Ishikawa (cell line): ENCODE data around the gene DAP.

Source experiments
- CEBPB ChIP-seq: IDR thresholded peaks from 2 replicates; pipeline ENCODE4 v1.6.1; 2012
- EGR1 ChIP-seq: IDR thresholded peaks from 2 replicates; pipeline ENCODE4 v1.6.1; 2012
- EP300 ChIP-seq: IDR thresholded peaks from 2 replicates; pipeline ENCODE4 v1.6.1; 2012; ENCODE audit warnings: borderline replicate concordance
- RAD21 ChIP-seq: IDR thresholded peaks from 2 replicates; pipeline ENCODE4 v1.6.1; 2012; ENCODE audit warnings: low read depth
- TAF1 ChIP-seq: IDR thresholded peaks from 2 replicates; pipeline ENCODE4 v1.6.1; 2012; ENCODE audit warnings: low read depth, mild to moderate bottlenecking
- TCF12 ChIP-seq: IDR thresholded peaks from 2 replicates; pipeline ENCODE4 v1.6.1; 2012; ENCODE audit warnings: low read depth
- USF1 ChIP-seq: IDR thresholded peaks from 2 replicates; pipeline ENCODE4 v1.6.1; 2012
- YY1 ChIP-seq: IDR thresholded peaks from 2 replicates; pipeline ENCODE4 v1.6.1; 2012; ENCODE audit warnings: low read depth
- TF ChIP-seq, protein P1 (sequence below): IDR thresholded peaks from 2 replicates; pipeline ENCODE4 v1.6.1; 2012
- TF ChIP-seq, protein P2 (sequence below): IDR thresholded peaks from 2 replicates; pipeline ENCODE4 v1.6.1; 2012; ENCODE audit warnings: low read depth, mild to moderate bottlenecking

GRCh38 chr5:10727861-10728260 lies 33.2 kb downstream of the DAP start:
- TF ChIP-seq TCF12 (no peak), EGR1 (no peak), EP300 (no peak), YY1 (no peak), CEBPB (no peak), RAD21 (no peak), TAF1 (no peak), USF1 (no peak)
- TF ChIP-seq, protein P1, sequence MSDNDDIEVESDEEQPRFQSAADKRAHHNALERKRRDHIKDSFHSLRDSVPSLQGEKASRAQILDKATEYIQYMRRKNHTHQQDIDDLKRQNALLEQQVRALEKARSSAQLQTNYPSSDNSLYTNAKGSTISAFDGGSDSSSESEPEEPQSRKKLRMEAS: no peak
- TF ChIP-seq, protein P2, sequence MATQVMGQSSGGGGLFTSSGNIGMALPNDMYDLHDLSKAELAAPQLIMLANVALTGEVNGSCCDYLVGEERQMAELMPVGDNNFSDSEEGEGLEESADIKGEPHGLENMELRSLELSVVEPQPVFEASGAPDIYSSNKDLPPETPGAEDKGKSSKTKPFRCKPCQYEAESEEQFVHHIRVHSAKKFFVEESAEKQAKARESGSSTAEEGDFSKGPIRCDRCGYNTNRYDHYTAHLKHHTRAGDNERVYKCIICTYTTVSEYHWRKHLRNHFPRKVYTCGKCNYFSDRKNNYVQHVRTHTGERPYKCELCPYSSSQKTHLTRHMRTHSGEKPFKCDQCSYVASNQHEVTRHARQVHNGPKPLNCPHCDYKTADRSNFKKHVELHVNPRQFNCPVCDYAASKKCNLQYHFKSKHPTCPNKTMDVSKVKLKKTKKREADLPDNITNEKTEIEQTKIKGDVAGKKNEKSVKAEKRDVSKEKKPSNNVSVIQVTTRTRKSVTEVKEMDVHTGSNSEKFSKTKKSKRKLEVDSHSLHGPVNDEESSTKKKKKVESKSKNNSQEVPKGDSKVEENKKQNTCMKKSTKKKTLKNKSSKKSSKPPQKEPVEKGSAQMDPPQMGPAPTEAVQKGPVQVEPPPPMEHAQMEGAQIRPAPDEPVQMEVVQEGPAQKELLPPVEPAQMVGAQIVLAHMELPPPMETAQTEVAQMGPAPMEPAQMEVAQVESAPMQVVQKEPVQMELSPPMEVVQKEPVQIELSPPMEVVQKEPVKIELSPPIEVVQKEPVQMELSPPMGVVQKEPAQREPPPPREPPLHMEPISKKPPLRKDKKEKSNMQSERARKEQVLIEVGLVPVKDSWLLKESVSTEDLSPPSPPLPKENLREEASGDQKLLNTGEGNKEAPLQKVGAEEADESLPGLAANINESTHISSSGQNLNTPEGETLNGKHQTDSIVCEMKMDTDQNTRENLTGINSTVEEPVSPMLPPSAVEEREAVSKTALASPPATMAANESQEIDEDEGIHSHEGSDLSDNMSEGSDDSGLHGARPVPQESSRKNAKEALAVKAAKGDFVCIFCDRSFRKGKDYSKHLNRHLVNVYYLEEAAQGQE: no peak
